ENCODE measurements around the gene NHS.

NHS gene

DNA sequence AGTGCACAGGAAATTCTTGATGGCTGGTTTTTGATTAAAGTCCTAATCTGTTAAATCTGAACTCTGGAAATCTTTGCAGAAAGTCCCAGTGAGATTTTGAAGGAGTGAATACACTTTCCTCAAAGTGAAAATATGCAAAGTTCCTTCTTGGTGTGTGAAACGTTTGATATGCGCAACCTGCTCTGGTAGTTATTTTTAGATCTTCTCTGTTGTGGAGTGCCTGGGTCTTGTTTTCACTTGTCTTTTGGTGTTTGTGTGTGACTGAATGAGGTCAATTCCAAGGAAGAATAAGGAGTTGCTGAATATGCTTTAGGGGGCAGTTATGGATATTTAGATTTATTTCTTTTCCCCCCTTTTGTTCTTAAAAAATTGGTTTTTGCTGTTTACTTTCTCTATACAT lies 404.0 kb downstream of the NHS start:
- no peak overlapping the region for H3K4me3 ChIP-seq (ENCODE audit: low read depth, low read length)
- H3K27me3 ChIP-seq (ENCODE audit: control insufficient read depth, insufficient read depth, low read length): peaks cover 5% of the 10 kb centered on the region
- no peak overlapping the region for H3K9ac ChIP-seq (ENCODE audit: low read depth, low read length)
- no peaks in the 10 kb centered on the region for H3K9me3 ChIP-seq (ENCODE audit: control insufficient read depth, insufficient read depth, low read length)
- H3K36me3 ChIP-seq (ENCODE audit: control insufficient read depth, insufficient read depth, low read length): no peaks in the 10 kb centered on the region
- peaks cover 5% of the 10 kb centered on the region for H3K4me1 ChIP-seq (ENCODE audit: control insufficient read depth, insufficient read depth, low read length)

DNA sequence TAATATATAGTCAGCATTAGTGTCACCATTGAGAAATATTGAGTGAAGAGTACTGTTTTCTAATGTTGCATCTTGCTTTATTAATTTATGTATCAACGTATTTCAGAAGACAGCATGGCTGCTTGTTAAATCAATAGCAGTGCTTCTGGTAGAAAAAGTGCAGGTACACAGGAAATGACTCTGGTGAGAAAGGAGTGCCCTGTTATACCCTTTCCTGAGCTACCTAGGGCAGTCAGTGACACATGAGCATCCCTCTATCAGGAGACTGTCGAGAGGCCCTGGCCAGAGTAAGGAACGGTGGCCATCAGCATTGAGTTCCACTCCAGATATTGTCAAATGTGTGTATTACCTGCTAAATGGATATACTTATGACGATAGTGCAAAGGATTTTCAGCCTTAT lies 404.4 kb downstream of the NHS start:
- Histone ChIP-seq H3K9ac (ENCODE audit: low read depth, low read length) (no peak overlapping the region), H3K4me3 (ENCODE audit: low read depth, low read length) (no peak overlapping the region), H3K27me3 (ENCODE audit: control insufficient read depth, insufficient read depth, low read length) (peaks cover under 1% of the 10 kb centered on the region), H3K4me1 (ENCODE audit: control insufficient read depth, insufficient read depth, low read length) (peaks cover 5% of the 10 kb centered on the region), H3K9me3 (ENCODE audit: control insufficient read depth, insufficient read depth, low read length) (no peaks in the 10 kb centered on the region), H3K36me3 (ENCODE audit: control insufficient read depth, insufficient read depth, low read length) (no peaks in the 10 kb centered on the region)
